ENCODE data around the gene COA4. TPM values are rescaled to one million over a fixed set of nuclear protein-coding genes. Genes with fewer than 3 reads are reported as not detected.

COA4 gene
- total RNA-seq, 1 donor from 2014 or later: 42.5 TPM

- Mint-ChIP-seq H3K4me1 (ENCODE audit: low read depth) (peaks cover 9% of the 10 kb centered on the region), H3K27me3 (ENCODE audit: low read depth) (no peaks in the 10 kb centered on the region), H3K36me3 (ENCODE audit: low read depth) (peaks cover 3% of the 10 kb centered on the region), H3K9me3 (ENCODE audit: low read depth) (no peaks in the 10 kb centered on the region), H3K27ac (ENCODE audit: unreplicated experiment) (peak overlapping the region; percentile 70), H3K4me3 (ENCODE audit: unreplicated experiment) (no peak overlapping the region)
- TF ChIP-seq CTCF (IDR thresholded peaks at IDR 0.05): no peak
- no peak for DNase-seq (ENCODE audit: low spot score)
Measured at GRCh38 chr11:73838443-73839122, 38.1 kb downstream of the COA4 start.

DNA sequence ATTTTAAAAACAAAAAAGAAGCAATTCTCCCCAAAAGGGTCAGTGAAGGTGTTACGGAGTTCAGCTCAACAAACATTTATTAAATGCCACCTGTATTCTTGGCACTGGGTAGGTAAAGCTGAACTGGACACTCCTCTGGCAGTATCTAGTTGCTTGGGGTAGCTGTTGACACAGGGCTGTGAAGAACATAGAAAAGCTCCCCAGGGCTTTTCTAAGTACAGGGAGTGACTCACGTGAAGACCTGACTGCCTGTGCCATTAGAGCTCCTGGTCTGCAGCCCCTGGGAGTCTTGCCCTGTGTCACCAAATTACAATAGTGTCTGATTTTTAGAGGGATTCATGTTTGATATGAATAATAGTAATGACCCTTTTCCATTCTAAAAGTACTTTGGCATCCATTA lies 43.6 kb downstream of the COA4 start:
- no peaks in the 10 kb centered on the region for H3K9me3 Mint-ChIP-seq (ENCODE audit: low read depth)
- no peak for TF ChIP-seq CTCF (IDR thresholded peaks at IDR 0.05)
- peaks cover 11% of the 10 kb centered on the region for H3K36me3 Mint-ChIP-seq (ENCODE audit: low read depth)
- no peak overlapping the region for H3K27ac Mint-ChIP-seq (ENCODE audit: unreplicated experiment)
- DNase-seq (ENCODE audit: low spot score): no peak
- no peak overlapping the region for H3K4me3 Mint-ChIP-seq (ENCODE audit: unreplicated experiment)
- H3K4me1 Mint-ChIP-seq (ENCODE audit: low read depth): peaks cover 6% of the 10 kb centered on the region
- H3K27me3 Mint-ChIP-seq (ENCODE audit: low read depth): no peaks in the 10 kb centered on the region

GRCh38 chr11:73830261-73830660 lies 46.4 kb downstream of the COA4 start:
- H3K9me3 Mint-ChIP-seq (ENCODE audit: low read depth): no peaks in the 10 kb centered on the region
- H3K4me3 Mint-ChIP-seq (ENCODE audit: unreplicated experiment): no peak overlapping the region
- peaks cover 13% of the 10 kb centered on the region for H3K36me3 Mint-ChIP-seq (ENCODE audit: low read depth)
- no peak for TF ChIP-seq CTCF (IDR thresholded peaks at IDR 0.05)
- no peak for DNase-seq (ENCODE audit: low spot score)
- peaks cover 5% of the 10 kb centered on the region for H3K4me1 Mint-ChIP-seq (ENCODE audit: low read depth)
- H3K27ac Mint-ChIP-seq (ENCODE audit: unreplicated experiment): no peak overlapping the region
- H3K27me3 Mint-ChIP-seq (ENCODE audit: low read depth): no peaks in the 10 kb centered on the region

Other genes starting within 250 kb of the COA4 start
- gene PLEKHB1, start 230.3 kb downstream of the COA4 start, total RNA-seq: 2.0 to 2.9 TPM in 2 of 3 replicates, not detected in the other
- gene RAB6A, start 115.8 kb downstream of the COA4 start, total RNA-seq: 173 to 188 TPM (median 185 TPM) in 3 replicates
- 21.2 to 29.8 TPM (median 25.8 TPM) in 3 replicates for gene MRPL48, start 89.0 kb downstream of the COA4 start, total RNA-seq
- gene PAAF1, start 153 bp upstream of the COA4 start, total RNA-seq: 11.8 to 17.1 TPM (median 13.5 TPM) in 3 replicates
- gene DNAJB13, start 74.2 kb upstream of the COA4 start, total RNA-seq: not detected in 3 replicates
- 10.4 to 47.2 TPM (median 41.0 TPM) in 3 replicates for gene UCP2, start 106.0 kb upstream of the COA4 start, total RNA-seq
- gene UCP3, start 132.2 kb upstream of the COA4 start, total RNA-seq: 0.47 to 1.6 TPM (median 1.3 TPM) in 3 replicates

All from chondrocyte (in vitro differentiated cells).